ENCODE results near the gene TNRC18. TPM values are rescaled to one million over a fixed set of nuclear protein-coding genes. Genes with fewer than 3 reads are reported as not detected.

Gene TNRC18
- total and polyA plus RNA-seq, 7 donors = 5.9 to 27.9 (median 18.5) TPM

DNA sequence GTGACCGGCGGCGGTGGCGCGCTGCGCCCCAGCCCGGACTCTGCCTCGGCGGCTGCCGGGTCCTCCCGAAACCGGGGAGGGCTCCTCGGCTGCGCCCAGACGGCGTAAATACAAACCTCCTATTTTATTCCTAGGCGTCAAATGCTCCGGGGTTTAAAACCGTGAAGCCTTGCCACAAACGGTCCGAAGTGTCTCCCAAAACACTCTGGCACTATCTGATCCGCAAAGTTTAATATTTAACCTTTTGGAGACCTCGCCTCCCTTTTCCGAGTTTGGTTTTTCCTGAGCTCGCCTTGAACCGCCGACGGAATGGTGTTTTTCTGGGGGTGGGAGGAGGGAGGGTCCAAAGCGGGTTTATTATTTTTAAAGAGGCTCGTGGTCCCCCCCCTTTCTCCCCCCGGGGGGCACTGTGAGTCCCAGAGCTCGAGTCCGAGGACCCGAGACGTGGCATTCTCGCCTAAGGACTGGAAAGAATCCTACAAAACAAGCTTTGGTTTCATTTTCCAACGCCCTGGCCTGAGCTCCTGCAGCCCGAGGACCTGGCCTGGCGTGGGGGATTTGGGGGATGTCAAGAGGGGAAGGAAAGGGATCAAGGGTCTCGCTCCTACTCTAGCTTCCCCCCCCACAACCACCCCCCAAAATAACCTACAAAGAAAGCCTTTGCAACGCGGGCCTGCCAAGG lies 1.8 kb downstream of the TNRC18 start:
- ATAC-seq (no peak), DNase-seq (peak; percentile 57 to 67)
- H3K27ac ChIP-seq = peak overlapping the region; percentile 100
- H3K27me3 ChIP-seq (ENCODE audit: insufficient read depth in 3 of 3, low read length in 2 of 3) = no peaks in the 10 kb centered on the region
- TF ChIP-seq CTCF (IDR thresholded peaks at IDR 0.05) = no peak
- intact Hi-C loops (cut with DNase I) = no loop called here
- peaks cover 0 to 4% of the 10 kb centered on the region in 2 donors for H3K36me3 ChIP-seq (ENCODE audit: insufficient read depth in 1 of 2, low read depth in 1 of 2)
- H3K4me1 ChIP-seq = peaks cover 11% of the 10 kb centered on the region
- 0 to 1% (median 0%) methylated on average over 38 to 42 of the region's 42 CpGs for WGBS, 3 donors
- H3K9me3 ChIP-seq = no peaks in the 10 kb centered on the region
- peak overlapping the region; percentile 99 for H3K4me3 ChIP-seq

GRCh38 chr7:5420881-5421713 lies 2.5 kb downstream of the TNRC18 start:
- Histone ChIP-seq H3K36me3 (ENCODE audit: insufficient read depth in 1 of 2, low read depth in 1 of 2) (peaks cover 0 to 4% of the 10 kb centered on the region in 2 donors), H3K4me1 (peaks cover 11% of the 10 kb centered on the region), H3K4me3 (peak overlapping the region; percentile 99), H3K27me3 (ENCODE audit: insufficient read depth in 3 of 3, low read length in 2 of 3) (no peaks in the 10 kb centered on the region), H3K27ac (peak overlapping the region; percentile 100), H3K9me3 (no peaks in the 10 kb centered on the region)
- WGBS, 3 donors = 0 to 1% (median 0%) methylated on average over 63 to 93 of the region's 93 CpGs
- DNase-seq (peak; percentile 37 to 67), ATAC-seq (peak in 2 of 4 donors; percentile 3 to 8)
- no peak for TF ChIP-seq CTCF (IDR thresholded peaks at IDR 0.05)
- intact Hi-C loops (cut with DNase I) = no loop called here

GRCh38 chr7:5420067-5420880 lies 3.4 kb downstream of the TNRC18 start:
- DNase-seq (peak; percentile 46 to 63), ATAC-seq (peak in 3 of 4 donors; percentile 6 to 33 (median 16))
- Histone ChIP-seq H3K9me3 (no peaks in the 10 kb centered on the region), H3K4me1 (peaks cover 11% of the 10 kb centered on the region), H3K36me3 (ENCODE audit: insufficient read depth in 1 of 2, low read depth in 1 of 2) (peaks cover 0 to 4% of the 10 kb centered on the region in 2 donors), H3K27ac (peak overlapping the region; percentile 100), H3K27me3 (ENCODE audit: insufficient read depth in 3 of 3, low read length in 2 of 3) (no peaks in the 10 kb centered on the region), H3K4me3 (peak overlapping the region; percentile 99)
- intact Hi-C loops (cut with DNase I) = no loop called here
- WGBS, 3 donors = 1% methylated on average over 34 to 85 of the region's 85 CpGs
- TF ChIP-seq CTCF (IDR thresholded peaks at IDR 0.05) = no peak

- peaks cover 11% of the 10 kb centered on the region for H3K4me1 ChIP-seq
- ATAC-seq (no peak), DNase-seq (no peak)
These were observed 4.0 kb downstream of the TNRC18 start for GRCh38 chr7:5419539-5420066.

More at GRCh38 chr7:5419539-5420066, 4.0 kb downstream of the TNRC18 start:
- H3K27ac ChIP-seq = peak overlapping the region; percentile 100
- H3K9me3 ChIP-seq = no peaks in the 10 kb centered on the region
- H3K27me3 ChIP-seq (ENCODE audit: insufficient read depth in 3 of 3, low read length in 2 of 3) = no peaks in the 10 kb centered on the region
- TF ChIP-seq CTCF (IDR thresholded peaks at IDR 0.05) = no peak
- H3K4me3 ChIP-seq = peak overlapping the region; percentile 99
- WGBS, 3 donors = 1 to 2% (median 2%) methylated on average over 37 to 40 of the region's 40 CpGs
- peaks cover 0 to 4% of the 10 kb centered on the region in 2 donors for H3K36me3 ChIP-seq (ENCODE audit: insufficient read depth in 1 of 2, low read depth in 1 of 2)
- intact Hi-C loops (cut with DNase I) = no loop called here

Measured in psoas muscle (tissue), 8 donors.